ENCODE measurements around the gene ENPP3.

DNA sequence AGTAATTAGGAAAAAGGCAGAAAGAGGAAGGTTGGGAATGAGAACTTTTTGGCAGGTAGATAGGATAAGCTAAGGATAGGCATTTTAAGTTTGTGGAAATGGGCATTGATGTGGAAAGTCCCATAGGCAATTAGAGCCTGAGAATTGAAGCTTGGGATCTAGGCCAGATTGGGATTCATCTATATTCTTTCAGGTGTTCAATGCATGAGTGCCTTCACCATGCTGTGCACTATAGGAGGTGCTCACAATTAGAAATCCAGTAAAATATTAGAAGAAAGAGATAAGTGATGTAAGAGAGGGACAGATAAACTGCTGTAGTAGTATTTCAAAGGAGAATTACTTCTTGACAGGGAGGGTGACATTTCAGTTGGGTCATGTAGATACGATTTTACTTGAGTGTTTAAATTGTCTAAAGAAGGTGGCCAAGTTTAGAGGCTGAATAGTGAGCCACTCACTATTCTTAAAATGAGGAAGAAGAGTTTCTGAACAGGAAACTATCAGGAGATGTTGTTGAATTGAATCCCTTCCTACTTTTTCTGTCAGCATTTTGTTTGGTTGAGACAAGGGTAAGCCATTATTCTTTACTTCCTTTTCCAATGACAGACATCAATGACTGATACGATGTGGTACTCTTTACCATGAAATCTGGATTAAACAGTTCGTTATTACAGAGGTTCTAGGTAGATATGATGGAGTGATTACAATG is 104.7 kb downstream of the ENPP3 start:
- no peak for TF ChIP-seq POLR2A (IDR thresholded peaks at IDR 0.05; ENCODE audit: low read depth, low read length)
- TF ChIP-seq TAF1 (IDR thresholded peaks at IDR 0.05; ENCODE audit: borderline replicate concordance, low read depth, low read length), result no peak
- no peak for TF ChIP-seq POLR2AphosphoS5 (IDR thresholded peaks at IDR 0.05; ENCODE audit: low read depth, low read length)
